ENCODE measurements around the gene INTS14.
"Not testable (repeated sequence)": the region's sequence is repeated elsewhere in the genome, so short reads cannot be mapped to it uniquely, and the experiment has no call there.

The INTS14 gene

GRCh38 chr15:65630760-65631159 is 19.8 kb upstream of the INTS14 start:
- DNase-seq (ENCODE audit: low read depth): no peak

GRCh38 chr15:65629548-65629947 is 18.6 kb upstream of the INTS14 start:
- no peak for DNase-seq (ENCODE audit: low read depth)

- no peak for DNase-seq (ENCODE audit: low read depth)
Measured at GRCh38 chr15:65626856-65627255, 15.9 kb upstream of the INTS14 start.

- DNase-seq (ENCODE audit: low read depth): no peak
Measured at GRCh38 chr15:65623103-65623502, 12.2 kb upstream of the INTS14 start.

- no peak for DNase-seq (ENCODE audit: low read depth)
Measured at GRCh38 chr15:65621638-65622037, 10.7 kb upstream of the INTS14 start, which contains the start of gene SLC24A1. Gene SLC24A1 (plus strand): TSS chr15:65621938. CDS start chr15:65624081, 2,143 bp downstream.

GRCh38 chr15:65620833-65621232 is 9.9 kb upstream of the INTS14 start:
- no peak for DNase-seq (ENCODE audit: low read depth)

- DNase-seq (ENCODE audit: low read depth): no peak
Measured at GRCh38 chr15:65619626-65620290, 8.8 kb upstream of the INTS14 start.

- DNase-seq (ENCODE audit: low read depth): no peak
Measured at GRCh38 chr15:65618560-65619109, 7.7 kb upstream of the INTS14 start.

- DNase-seq (ENCODE audit: low read depth): not testable (repeated sequence)
Measured at GRCh38 chr15:65615887-65616286, 5.0 kb upstream of the INTS14 start.

GRCh38 chr15:65612949-65613744 is 2.2 kb upstream of the INTS14 start:
- no peak for DNase-seq (ENCODE audit: low read depth)

- no peak for DNase-seq (ENCODE audit: low read depth)
Measured at GRCh38 chr15:65612616-65612946, 1.6 kb upstream of the INTS14 start.

- DNase-seq (ENCODE audit: low read depth): no peak
Measured at GRCh38 chr15:65611888-65612615, 1.1 kb upstream of the INTS14 start.

- DNase-seq (ENCODE audit: low read depth): no peak
Measured at GRCh38 chr15:65603559-65603958, 7.4 kb downstream of the INTS14 start.

GRCh38 chr15:65603134-65603533 is 7.8 kb downstream of the INTS14 start:
- DNase-seq (ENCODE audit: low read depth): no peak

GRCh38 chr15:65599677-65600076 is 11.3 kb downstream of the INTS14 start:
- no peak for DNase-seq (ENCODE audit: low read depth)

GRCh38 chr15:65598468-65598867 is 12.5 kb downstream of the INTS14 start:
- DNase-seq (ENCODE audit: low read depth): no peak

GRCh38 chr15:65595960-65596359 is 15.0 kb downstream of the INTS14 start:
- no peak for DNase-seq (ENCODE audit: low read depth)

GRCh38 chr15:65587094-65587493 is 23.8 kb downstream of the INTS14 start:
- DNase-seq (ENCODE audit: low read depth): no peak

- no peak for DNase-seq (ENCODE audit: low read depth)
Measured at GRCh38 chr15:65584241-65584640, 26.7 kb downstream of the INTS14 start.

- DNase-seq (ENCODE audit: low read depth): peak; percentile 8
Measured at GRCh38 chr15:65583701-65584100, 27.2 kb downstream of the INTS14 start.

- DNase-seq (ENCODE audit: low read depth): no peak
Measured at GRCh38 chr15:65580287-65580686, 30.6 kb downstream of the INTS14 start.

- no peak for DNase-seq (ENCODE audit: low read depth)
Measured at GRCh38 chr15:65579762-65580161, 31.2 kb downstream of the INTS14 start.
